Measurements from ENCODE around the gene GBF1. TPM values are rescaled to one million over a fixed set of nuclear protein-coding genes. Genes with fewer than 3 reads are reported as not detected.

The GBF1 gene
- total and polyA plus RNA-seq, 2 of the 13 experiments (the other 11 are each of a cell fraction or from before 2014, with no cell fraction given) = 17.1 to 21.9 TPM

- TF ChIP-seq ATF7-NPFF (CRISPR knock-in tag; IDR thresholded peaks at IDR 0.05; ENCODE audit: low read depth) (0 out of 2 replicates have a peak, but pooled peaks have one; percentile 39), CHCHD3 (CRISPR knock-in tag; IDR thresholded peaks at IDR 0.05) (no peak), BRF2 (CRISPR knock-in tag; IDR thresholded peaks at IDR 0.05) (peak; percentile 19; the same call in 1 of the 2 replicates), ZNF501 (CRISPR knock-in tag; IDR thresholded peaks at IDR 0.05) (peak; percentile 85; the same call in 1 of the 2 replicates), ZNF350 (CRISPR knock-in tag; IDR thresholded peaks at IDR 0.05; ENCODE audit: borderline replicate concordance, low read depth) (peak; percentile 47; the same call in 1 of the 2 replicates), ZNF710 (CRISPR knock-in tag; IDR thresholded peaks at IDR 0.05; ENCODE audit: borderline replicate concordance) (no peak), HNRNPK (IDR thresholded peaks at IDR 0.05; ENCODE audit: low read depth, low read length, poor library complexity, severe bottlenecking) (peak; percentile 16), RBM22 (optimal IDR thresholded peaks at IDR 0.05; ENCODE audit: low read length) (no peak), ZBTB7B (CRISPR knock-in tag; IDR thresholded peaks at IDR 0.05) (peak; percentile 38), ATM (IDR thresholded peaks at IDR 0.05; ENCODE audit: borderline replicate concordance) (no peak), ZNF766 (CRISPR knock-in tag; IDR thresholded peaks at IDR 0.05; ENCODE audit: borderline replicate concordance) (peak; percentile 67; the same call in 1 of the 2 replicates), ZNF574 (CRISPR knock-in tag; IDR thresholded peaks at IDR 0.05) (peak; percentile 72), NCOR1 (IDR thresholded peaks at IDR 0.05; ENCODE audit: borderline replicate concordance, low read length) (peak; percentile 19; the same call in 1 of the 2 replicates), NFKB2 (CRISPR knock-in tag; IDR thresholded peaks at IDR 0.05; ENCODE audit: borderline replicate concordance) (peak; percentile 87), SATB2 (CRISPR knock-in tag; IDR thresholded peaks at IDR 0.05) (0 out of 2 replicates have a peak, but pooled peaks have one; percentile 66), ZSCAN5A (CRISPR knock-in tag; IDR thresholded peaks at IDR 0.05; ENCODE audit: borderline replicate concordance) (peak; percentile 22; the same call in 1 of the 2 replicates), U2AF1 (optimal IDR thresholded peaks at IDR 0.05; ENCODE audit: low read depth, low read length) (peak; percentile 85)
Observed at GRCh38 chr10:102394079-102394800, 148.9 kb downstream of the GBF1 start (continued).
